ENCODE measurements around the gene CRKL.

DNA sequence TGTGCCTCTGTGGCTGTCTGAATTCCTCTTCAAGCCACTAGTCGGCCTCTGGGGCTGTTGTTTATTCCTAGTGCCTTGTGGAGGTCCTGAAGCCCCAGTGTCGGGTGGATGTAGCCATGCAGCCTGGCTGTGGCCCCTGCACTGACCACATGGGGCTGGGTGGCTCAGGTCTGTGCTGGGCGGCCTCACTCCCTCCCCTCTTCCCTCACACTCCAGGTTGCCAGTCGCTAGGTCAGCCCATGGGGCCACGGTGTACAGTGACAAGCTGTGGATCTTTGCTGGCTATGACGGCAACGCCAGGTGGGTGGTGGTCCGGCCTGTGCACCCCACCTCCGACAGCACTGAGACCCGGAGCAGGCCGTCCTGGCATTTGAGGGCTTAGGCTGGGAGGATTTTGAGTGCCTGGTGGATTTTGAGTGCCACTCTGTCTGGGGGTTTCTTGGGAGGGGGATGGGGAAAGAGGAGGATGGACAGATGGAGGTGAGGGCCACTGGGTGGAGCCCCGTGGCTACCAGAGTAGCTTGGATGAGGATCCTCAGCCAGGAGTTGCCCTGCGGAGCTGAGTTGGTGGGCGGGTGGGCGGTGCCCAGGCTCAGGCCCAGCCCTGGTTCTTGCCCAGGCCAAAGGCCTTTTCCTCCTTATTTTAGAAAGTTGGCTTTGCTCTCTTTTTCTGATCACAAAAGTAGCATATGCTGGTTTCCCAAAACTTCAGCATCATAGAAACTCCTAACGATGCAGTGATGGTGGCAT is 71.5 kb downstream of the CRKL start:
- TF ChIP-seq CTCF (IDR thresholded peaks at IDR 0.05) (no peak), POLR2A (IDR thresholded peaks at IDR 0.05) (no peak)

Measured in esophagus squamous epithelium (tissue), 4 donors.